Mesenchymal stem cell (in vitro differentiated cells and primary cell): ENCODE data around the gene PFKFB3.

Experiments used
- DNase-seq: peaks from one replicate; pipeline ENCODE4 v3.0.0-alpha.2; 2013
- H2AFZ ChIP-seq: one replicate; pipeline ENCODE4 v1.6.1; 2013; ENCODE audit warnings: low read depth, mild to moderate bottlenecking, control low read depth, inconsistent platforms, low read length, moderate library complexity
- H2AK5ac ChIP-seq: 2 replicates; pipeline ENCODE4 v1.6.1; 2013; ENCODE audit warnings: low read length, moderate library complexity, mild to moderate bottlenecking, inconsistent platforms; ENCODE audit not compliant: severe bottlenecking
- H2BK120ac ChIP-seq: one replicate; pipeline ENCODE4 v1.6.1; 2013; ENCODE audit warnings: low read depth, mild to moderate bottlenecking, inconsistent platforms, low read length, moderate library complexity
- H2BK12ac ChIP-seq, 2 experiments: one replicate each; pipeline ENCODE4 v1.6.1; 2013; ENCODE audit warnings: inconsistent platforms in 2 of 2, low read length in 2 of 2, mild to moderate bottlenecking in 2 of 2, moderate library complexity in 2 of 2, control low read depth in 1 of 2
- H2BK15ac ChIP-seq: one replicate; pipeline ENCODE4 v1.6.1; 2013; ENCODE audit warnings: mild to moderate bottlenecking, low read depth, inconsistent platforms; ENCODE audit not compliant: poor library complexity, severe bottlenecking
- H2BK5ac ChIP-seq: 2 replicates; pipeline ENCODE4 v1.6.1; 2013; ENCODE audit warnings: low read depth, mild to moderate bottlenecking, low read length, control low read depth, inconsistent platforms; ENCODE audit not compliant: poor library complexity, severe bottlenecking
- H3K14ac ChIP-seq, 2 experiments: one replicate each; pipeline ENCODE4 v1.6.1; 2013; ENCODE audit warnings: inconsistent platforms in 2 of 2, low read length in 2 of 2, control low read depth in 1 of 2, mild to moderate bottlenecking in 1 of 2, moderate library complexity in 1 of 2
- H3K18ac ChIP-seq, 2 experiments: one replicate each; pipeline ENCODE4 v1.6.1; 2013; ENCODE audit warnings: inconsistent platforms in 2 of 2, low read length in 2 of 2, control low read depth in 1 of 2, low read depth in 1 of 2, mild to moderate bottlenecking in 1 of 2
- H3K23ac ChIP-seq, 2 experiments: one replicate each; pipeline ENCODE4 v1.6.1; 2013; ENCODE audit warnings: inconsistent platforms in 2 of 2, low read length in 2 of 2, mild to moderate bottlenecking in 2 of 2, moderate library complexity in 2 of 2, control low read depth in 1 of 2
- H3K27ac ChIP-seq: 2 replicates; pipeline ENCODE4 v1.5.1; 2013; ENCODE audit warnings: mild to moderate bottlenecking, moderate library complexity, low read length, control low read depth, inconsistent platforms; ENCODE audit not compliant: poor library complexity, severe bottlenecking
- H3K27me3 ChIP-seq, 2 experiments: 2 replicates each; pipeline versions ENCODE4 v1.6.1 to v1.7.0; 2013; ENCODE audit warnings: low read length in 2 of 2, mild to moderate bottlenecking in 2 of 2, moderate library complexity in 2 of 2, control low read depth in 1 of 2, inconsistent platforms in 1 of 2; ENCODE audit not compliant: control insufficient read depth in 1 of 2, insufficient read depth in 1 of 2
- H3K36me3 ChIP-seq, 2 experiments: 2 replicates each; pipeline versions ENCODE4 v1.6.1 to v1.7.0; 2013; ENCODE audit warnings: low read length in 2 of 2, control low read depth in 1 of 2, inconsistent platforms in 1 of 2, low read depth in 1 of 2, mild to moderate bottlenecking in 1 of 2; ENCODE audit not compliant: insufficient read depth in 2 of 2, control insufficient read depth in 1 of 2
- H3K4ac ChIP-seq, 2 experiments: one replicate each; pipeline ENCODE4 v1.6.1; 2013; ENCODE audit warnings: inconsistent platforms in 2 of 2, low read length in 2 of 2, mild to moderate bottlenecking in 2 of 2, moderate library complexity in 2 of 2, control low read depth in 1 of 2, low read depth in 1 of 2
- H3K4me1 ChIP-seq: 2 replicates; pipeline ENCODE4 v1.6.1; 2013; ENCODE audit warnings: low read depth, low read length, control low read depth; ENCODE audit not compliant: control insufficient read depth, insufficient read depth
- H3K4me2 ChIP-seq: 2 replicates; pipeline ENCODE4 v1.6.1; 2013; ENCODE audit warnings: low read length, mild to moderate bottlenecking, inconsistent platforms; ENCODE audit not compliant: poor library complexity, severe bottlenecking
- H3K4me3 ChIP-seq, 2 experiments: 2 replicates each; pipeline versions ENCODE4 v1.5.1 to v1.7.0; 2013; ENCODE audit warnings: low read length in 2 of 2, mild to moderate bottlenecking in 2 of 2, control low read depth in 1 of 2, low read depth in 1 of 2; ENCODE audit not compliant: insufficient read depth in 1 of 2
- H3K79me1 ChIP-seq: replicated peaks from 2 replicates; pipeline ENCODE4 v1.6.1; 2013; ENCODE audit warnings: mild to moderate bottlenecking, control low read depth, low read length, inconsistent platforms; ENCODE audit not compliant: poor library complexity, severe bottlenecking
- H3K9ac ChIP-seq: 2 replicates; pipeline ENCODE4 v1.7.0; 2013; ENCODE audit warnings: mild to moderate bottlenecking, low read length, moderate library complexity
- H3K9me3 ChIP-seq: 2 replicates; pipeline ENCODE4 v1.7.0; 2013; ENCODE audit warnings: mild to moderate bottlenecking, low read length; ENCODE audit not compliant: control insufficient read depth
- H4K8ac ChIP-seq: one replicate; pipeline ENCODE4 v1.6.1; 2013; ENCODE audit warnings: inconsistent platforms, mild to moderate bottlenecking, low read length, moderate library complexity
- H4K91ac ChIP-seq: one replicate; pipeline ENCODE4 v1.6.1; 2013; ENCODE audit warnings: mild to moderate bottlenecking, low read length, inconsistent platforms
- WGBS: methylation state at CpG from one replicate; pipeline ENCODE4 v1.1.7; 2013; ENCODE audit warnings: mixed read lengths; 5-methylcytosine and 5-hydroxymethylcytosine counted together

The PFKFB3 gene

DNA sequence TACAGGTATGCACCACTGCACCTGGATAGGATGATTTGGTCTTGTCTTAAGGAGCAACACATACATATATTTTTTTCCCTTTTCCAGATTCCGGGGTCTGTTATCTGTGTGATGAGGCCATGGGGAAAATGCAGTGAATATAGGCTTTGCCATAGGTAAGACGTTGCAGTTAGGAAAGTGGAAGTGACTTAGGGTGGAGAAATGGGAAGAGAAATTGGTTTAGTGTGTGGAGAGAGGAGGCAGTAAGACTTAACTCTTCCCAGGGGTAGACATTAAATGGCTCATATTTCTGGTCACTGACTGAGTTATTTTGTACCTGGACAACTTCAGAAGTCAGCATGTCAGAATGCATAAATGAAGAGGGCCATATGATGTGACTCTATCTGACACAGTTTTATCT is 66.7 kb downstream of the PFKFB3 start:
- H3K4me3 ChIP-seq = no peak overlapping the region
- H2BK15ac ChIP-seq = no peak overlapping the region
- no peak overlapping the region for H2AFZ ChIP-seq
- H3K18ac ChIP-seq = no peak overlapping the region
- no peak overlapping the region for H2BK120ac ChIP-seq
- H3K9ac ChIP-seq = no peak overlapping the region
- H2AK5ac ChIP-seq = no peak overlapping the region
- H4K91ac ChIP-seq = no peak overlapping the region
- no peaks in the 10 kb centered on the region for H3K9me3 ChIP-seq
- peaks cover 0 to 2% of the 10 kb centered on the region in 2 experiments for H3K36me3 ChIP-seq
- no peak overlapping the region for H2BK5ac ChIP-seq
- no peaks in the 10 kb centered on the region for H3K79me1 ChIP-seq
- peaks cover under 1% of the 10 kb centered on the region for H3K4me1 ChIP-seq
- no peak overlapping the region for H3K4ac ChIP-seq
- no peaks in the 10 kb centered on the region for H3K27me3 ChIP-seq
- DNase-seq = no peak
- no peak overlapping the region for H2BK12ac ChIP-seq
- H3K14ac ChIP-seq = no peak overlapping the region
- WGBS = 88% methylated on average over 2 of the region's 2 CpGs
- no peak overlapping the region for H3K4me2 ChIP-seq
- no peak overlapping the region for H3K27ac ChIP-seq
- H4K8ac ChIP-seq = no peak overlapping the region
- H3K23ac ChIP-seq = no peak overlapping the region

DNA sequence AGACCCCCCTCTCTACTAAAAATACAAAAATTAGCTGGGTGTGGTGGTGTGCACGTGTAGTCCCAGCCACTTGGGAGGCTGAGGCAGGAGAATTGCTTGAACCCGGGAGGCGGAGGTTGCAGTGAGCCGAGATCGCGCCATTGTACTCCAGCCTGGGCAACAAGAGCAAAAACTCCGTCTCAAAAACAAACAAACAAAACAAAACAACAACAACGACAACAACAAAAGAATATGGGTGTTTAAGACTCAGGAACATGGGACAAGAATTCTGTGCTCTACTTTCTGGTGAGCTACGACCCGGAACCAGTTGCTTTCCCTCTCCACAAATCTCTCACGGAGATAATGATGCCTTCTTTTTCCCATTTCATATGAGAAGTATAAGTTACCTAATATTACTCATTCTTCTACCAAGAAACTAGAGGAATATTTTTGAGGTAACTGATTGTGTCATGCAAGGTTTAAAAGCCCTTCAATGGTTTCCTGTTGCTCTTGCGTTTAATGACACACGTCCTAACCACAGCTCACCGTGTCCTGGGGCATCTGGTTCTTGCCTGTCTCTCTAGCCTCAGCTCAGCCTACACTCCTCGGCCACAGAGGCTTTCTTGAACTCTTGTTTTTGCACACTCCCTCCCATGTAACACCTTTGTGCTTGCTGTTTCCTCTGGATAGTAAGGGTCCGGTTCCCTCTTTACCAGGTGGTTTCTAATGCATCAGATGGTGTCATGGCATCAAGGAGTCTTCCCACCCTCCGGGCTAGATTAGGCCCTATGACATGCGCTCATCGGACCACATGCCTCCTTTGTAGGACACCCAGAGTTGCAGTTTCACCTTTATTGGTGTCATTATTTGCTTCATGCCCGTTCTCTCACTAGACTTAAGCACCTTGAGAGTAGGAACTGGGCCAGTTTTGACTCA is 67.5 kb downstream of the PFKFB3 start:
- Histone ChIP-seq H3K79me1 (no peaks in the 10 kb centered on the region), H3K4me2 (no peak overlapping the region), H3K27me3 (no peaks in the 10 kb centered on the region), H2BK12ac (peak overlapping the region in 1 of 2 experiments; percentile 4), H2BK5ac (no peak overlapping the region), H2BK120ac (no peak overlapping the region), H3K14ac (no peak overlapping the region), H2AFZ (no peak overlapping the region), H4K8ac (peak overlapping the region; percentile 72), H3K4me1 (peaks cover 6% of the 10 kb centered on the region), H3K9ac (no peak overlapping the region), H3K27ac (no peak overlapping the region), H2BK15ac (no peak overlapping the region), H3K36me3 (peaks cover 0 to 2% of the 10 kb centered on the region in 2 experiments), H2AK5ac (peak overlapping the region; percentile 41), H3K4me3 (no peak overlapping the region), H3K4ac (peak overlapping the region in 1 of 2 experiments; percentile 46), H3K9me3 (no peaks in the 10 kb centered on the region), H3K23ac (no peak overlapping the region), H4K91ac (no peak overlapping the region), H3K18ac (peak overlapping the region; percentile 13 to 19)
- WGBS = 77% methylated on average over 17 of the region's 20 CpGs
- peak; percentile 54 for DNase-seq

- Histone ChIP-seq H3K4me2 (no peak overlapping the region), H3K18ac (no peak overlapping the region), H3K79me1 (no peaks in the 10 kb centered on the region), H3K27ac (no peak overlapping the region), H3K4ac (no peak overlapping the region), H2AFZ (no peak overlapping the region), H4K91ac (no peak overlapping the region), H3K27me3 (no peaks in the 10 kb centered on the region), H2BK12ac (peak overlapping the region in 1 of 2 experiments; percentile 92), H2BK120ac (no peak overlapping the region), H4K8ac (peak overlapping the region; percentile 24), H2BK5ac (no peak overlapping the region), H3K36me3 (peaks cover 0 to 2% of the 10 kb centered on the region in 2 experiments), H2AK5ac (peak overlapping the region; percentile 10), H3K4me3 (no peak overlapping the region), H3K14ac (no peak overlapping the region), H3K4me1 (peaks cover 9% of the 10 kb centered on the region), H3K9ac (no peak overlapping the region), H2BK15ac (no peak overlapping the region), H3K9me3 (no peaks in the 10 kb centered on the region), H3K23ac (no peak overlapping the region)
- WGBS = 82% methylated on average over 7 of the region's 7 CpGs
- DNase-seq = no peak
These were observed 68.2 kb downstream of the PFKFB3 start for GRCh38 chr10:6270951-6271350.

DNA sequence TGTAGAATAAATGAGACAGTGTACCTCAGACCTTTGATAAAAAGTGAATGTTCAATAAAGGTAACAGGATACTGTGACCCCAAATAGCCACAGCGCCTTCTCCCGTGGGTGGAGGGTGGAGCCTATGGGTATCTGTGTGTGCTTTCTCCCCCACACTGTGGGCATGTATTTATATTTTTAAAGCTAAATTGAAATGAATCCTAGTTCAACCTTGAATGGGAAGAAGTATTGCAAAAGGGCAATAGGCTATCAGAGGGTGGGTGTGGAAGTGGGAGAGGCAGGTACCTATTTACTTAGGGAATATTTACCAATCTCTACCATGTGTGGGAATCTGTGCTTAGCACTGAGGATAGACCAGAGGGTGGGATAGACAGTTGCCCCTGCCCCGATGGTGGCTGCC is 68.9 kb downstream of the PFKFB3 start:
- no peak overlapping the region for H2BK120ac ChIP-seq
- no peak overlapping the region for H3K23ac ChIP-seq
- H4K8ac ChIP-seq = peak overlapping the region; percentile 9
- no peak overlapping the region for H3K14ac ChIP-seq
- H4K91ac ChIP-seq = peak overlapping the region; percentile 60
- H3K4me2 ChIP-seq = no peak overlapping the region
- peak overlapping the region in 1 of 2 experiments; percentile 70 for H2BK12ac ChIP-seq
- peaks cover 0 to 2% of the 10 kb centered on the region in 2 experiments for H3K36me3 ChIP-seq
- no peak overlapping the region for H3K4me3 ChIP-seq
- no peak overlapping the region for H3K9ac ChIP-seq
- H3K18ac ChIP-seq = no peak overlapping the region
- peaks cover 9% of the 10 kb centered on the region for H3K4me1 ChIP-seq
- H3K4ac ChIP-seq = peak overlapping the region in 1 of 2 experiments; percentile 88
- no peaks in the 10 kb centered on the region for H3K27me3 ChIP-seq
- H3K9me3 ChIP-seq = no peaks in the 10 kb centered on the region
- no peaks in the 10 kb centered on the region for H3K79me1 ChIP-seq
- WGBS = 91% methylated on average over 3 of the region's 3 CpGs
- H2BK5ac ChIP-seq = no peak overlapping the region
- no peak for DNase-seq
- peak overlapping the region; percentile 99 for H2BK15ac ChIP-seq
- no peak overlapping the region for H2AFZ ChIP-seq
- H2AK5ac ChIP-seq = peak overlapping the region; percentile 10
- H3K27ac ChIP-seq = no peak overlapping the region
